H1 (cell line): ENCODE data around the gene CHRDL1.

Experiments
- CTCF ChIP-seq, 3 experiments: IDR thresholded peaks; 1 replicate in 2 of 3; 2 replicates in 1 of 3; pipeline versions ENCODE4 v1.5.1 to v1.6.1; 2011; ENCODE audit warnings: low read length in 3 of 3, mild to moderate bottlenecking in 3 of 3, inconsistent platforms in 2 of 3, low read depth in 1 of 3, moderate library complexity in 1 of 3; ENCODE audit not compliant: insufficient read depth in 1 of 3; ENCODE audit errors: control extremely low read depth in 1 of 3
- EP300 ChIP-seq, 2 experiments: IDR thresholded peaks; 1 replicate in 1 of 2; 2 replicates in 1 of 2; pipeline ENCODE4 v1.6.1; 2011 to 2012; ENCODE audit warnings: low read depth in 2 of 2, low read length in 2 of 2, mild to moderate bottlenecking in 2 of 2, borderline replicate concordance in 1 of 2, inconsistent platforms in 1 of 2, moderate library complexity in 1 of 2
- NRF1 ChIP-seq: IDR thresholded peaks from 2 replicates; pipeline ENCODE4 v1.6.1; 2011; ENCODE audit warnings: mild to moderate bottlenecking, low read depth, low read length, improper control_type of control experiment
- POLR2A ChIP-seq, 2 experiments: IDR thresholded peaks; 1 replicate in 1 of 2; 2 replicates in 1 of 2; pipeline ENCODE4 v1.6.1; 2011; ENCODE audit warnings: low read depth in 2 of 2, low read length in 2 of 2, mild to moderate bottlenecking in 2 of 2; ENCODE audit errors: control extremely low read depth in 1 of 2

GRCh38 chrX:110669572-110669971, 126.0 kb downstream of the CHRDL1 start:
- TF ChIP-seq EP300 (IDR thresholded peaks at IDR 0.05; ENCODE audit: borderline replicate concordance in 1 of 2, low read depth in 2 of 2, low read length in 2 of 2) (no peak), POLR2A (IDR thresholded peaks at IDR 0.05; ENCODE audit: control extremely low read depth in 1 of 2, low read depth in 2 of 2, low read length in 2 of 2) (no peak), NRF1 (no peak), CTCF (IDR thresholded peaks at IDR 0.05; ENCODE audit: control extremely low read depth in 1 of 3, insufficient read depth in 1 of 3, low read depth in 1 of 3, low read length in 3 of 3) (no peak)
